Stimulated activated CD4-positive, alpha-beta T cell treated with anti-CD3 and anti-CD28 coated beads, Interleukin-2, amount 100 ng/mL, for 48 hours (primary cell): ENCODE measurements around the gene TMEM218.

Experiments used
- DNase-seq, 2 donors: peaks; one replicate each; pipeline ENCODE4 v3.0.0-alpha.2; 2020

The TMEM218 gene

DNA sequence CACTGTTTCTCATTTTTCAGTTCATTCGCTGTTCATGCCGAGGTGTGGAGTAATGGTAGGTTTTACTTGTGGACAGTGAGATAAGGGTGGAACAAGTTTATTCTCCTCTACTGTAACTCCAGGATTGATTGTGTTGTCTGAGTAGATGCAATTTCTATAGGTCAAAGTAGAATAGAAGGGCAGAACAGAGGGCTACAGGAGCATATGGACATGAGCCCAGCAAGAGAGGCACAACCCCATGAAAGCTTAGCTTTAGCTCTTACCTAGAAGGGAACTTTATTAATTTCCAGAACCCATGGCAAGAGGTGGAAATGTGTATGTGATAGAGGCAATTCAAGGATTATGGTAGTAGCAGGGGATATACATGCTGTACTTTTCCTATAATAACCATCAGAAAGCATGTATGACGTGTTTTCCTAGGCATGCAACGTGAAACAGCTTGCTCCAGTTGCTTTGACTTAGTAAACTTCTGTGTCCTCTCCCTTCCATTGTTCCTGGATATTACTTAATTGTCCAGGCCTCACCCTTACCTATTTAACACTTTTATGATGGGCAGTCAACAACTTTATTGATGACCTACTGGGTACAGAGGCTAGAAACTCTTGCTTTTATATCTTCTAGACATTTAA is 62.1 kb downstream of the TMEM218 start:
- no peak for DNase-seq
